ENCODE results near the gene SPAG8.

DNA sequence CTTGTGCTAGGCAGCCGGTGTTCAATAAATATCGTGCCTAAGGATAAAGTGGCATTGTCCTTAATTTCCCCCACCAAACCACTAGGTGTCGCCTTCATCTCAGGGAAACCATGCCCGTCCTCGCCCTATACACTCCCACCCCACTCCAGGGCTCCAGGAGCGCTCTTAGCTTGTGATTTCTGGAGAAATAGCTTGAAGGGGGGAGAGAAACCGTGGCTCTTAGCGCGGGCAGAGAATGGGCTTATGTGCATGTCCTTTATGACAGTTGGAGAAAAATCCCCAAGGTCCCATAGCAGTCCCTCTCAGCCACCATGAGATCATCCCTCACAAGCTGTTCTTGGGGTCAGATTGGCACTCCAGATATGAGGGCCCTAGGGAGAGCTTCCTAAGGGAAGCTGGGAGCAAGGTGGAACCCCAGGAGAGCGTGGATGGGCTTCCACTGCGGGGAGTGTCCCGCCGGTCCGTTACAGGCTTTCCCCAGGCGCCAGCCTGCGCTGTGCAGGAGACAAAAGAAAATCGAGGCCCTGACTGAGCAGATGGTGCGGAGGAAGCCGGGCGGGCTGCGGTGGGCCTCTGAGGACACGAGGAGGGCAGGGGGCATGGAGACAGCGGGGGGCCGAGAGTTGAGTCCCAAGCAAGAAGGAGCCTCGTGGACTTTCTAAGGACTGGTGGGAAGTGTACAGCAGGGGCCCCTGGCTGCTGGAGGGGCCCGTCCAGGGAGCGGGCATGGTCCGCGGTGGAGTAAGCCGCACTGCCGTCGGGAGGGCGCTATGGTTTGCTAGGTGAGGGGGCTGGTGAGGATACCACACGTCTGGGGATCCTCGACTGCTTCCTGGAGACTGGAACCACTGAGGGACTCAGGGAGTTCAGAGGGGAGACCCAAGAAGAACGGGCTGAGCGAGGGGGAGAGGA lies 21.4 kb downstream of the SPAG8 start:
- TF ChIP-seq POLR2A (IDR thresholded peaks at IDR 0.05), result no peak
- peak; percentile 70 to 90 (median 84) for TF ChIP-seq CTCF (IDR thresholded peaks at IDR 0.05)

Measured in prostate gland (tissue), 2 donors.